HG03439 (cell line): ENCODE results near the gene GUCY1A1.

Source experiments
- ATAC-seq: cut with Tn5 transposase; IDR thresholded peaks from one replicate; pipeline ENCODE4 v1.9.1; 2021; ENCODE audit warnings: mild to moderate bottlenecking, moderate library complexity; ENCODE audit not compliant: unreplicated experiment

GUCY1A1 gene

DNA sequence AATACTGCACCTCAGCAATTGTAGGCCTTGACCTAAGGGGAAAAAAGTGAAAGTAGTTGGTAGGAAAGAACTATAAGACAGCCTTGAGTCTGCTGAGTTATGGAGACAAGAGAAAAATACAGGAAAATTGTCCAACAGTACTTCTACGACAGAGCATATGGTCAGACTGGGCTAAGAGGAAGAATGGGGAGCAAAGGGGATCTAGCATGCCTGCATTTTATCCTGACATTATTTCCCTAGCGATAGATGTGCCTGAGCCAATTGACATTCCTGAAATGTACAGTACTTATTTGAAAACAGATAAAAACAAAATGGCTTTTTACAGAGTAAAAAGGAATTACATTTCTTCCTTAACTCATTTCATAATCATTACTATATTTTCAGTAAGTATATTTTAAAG, 22.2 kb downstream of the GUCY1A1 start:
- ATAC-seq, result no peak

DNA sequence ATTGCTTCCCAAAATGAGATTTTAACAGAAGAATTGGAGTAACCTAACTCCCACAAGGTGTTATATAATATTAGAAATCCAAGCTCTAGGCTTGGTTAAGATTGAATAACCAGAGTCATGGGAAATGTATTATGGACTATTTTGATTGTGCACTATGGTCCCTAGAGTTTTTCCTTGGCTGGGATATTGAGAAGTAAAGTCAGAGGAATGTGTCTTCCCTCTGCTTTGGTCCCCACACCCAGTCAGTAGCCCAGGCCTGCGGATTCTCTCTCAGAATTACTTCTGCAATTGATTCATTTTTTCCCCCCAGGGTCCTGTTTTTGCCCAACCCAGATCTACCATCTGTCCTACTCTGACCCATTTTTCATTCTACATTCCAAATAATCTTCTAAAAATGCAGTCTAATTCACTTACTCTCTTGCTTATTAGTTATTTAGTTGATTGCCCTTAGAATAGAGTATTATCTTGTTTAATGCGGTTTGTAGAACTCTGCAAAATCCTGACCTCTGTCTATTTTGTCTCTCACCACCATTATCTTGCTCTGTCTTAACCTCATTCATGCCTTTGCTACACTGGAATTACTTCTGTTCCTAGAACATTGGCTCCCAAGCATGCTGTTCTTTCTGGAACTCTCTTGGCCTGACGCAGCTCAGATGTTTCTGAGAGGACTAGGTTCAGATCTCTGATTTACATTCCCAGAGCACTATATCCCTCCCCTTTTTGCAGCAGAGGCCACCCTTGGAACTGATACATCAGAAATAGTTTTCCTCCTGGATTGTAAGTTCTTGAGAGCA, 23.6 kb downstream of the GUCY1A1 start:
- no peak for ATAC-seq

GRCh38 chr4:155692361-155692760, 25.7 kb downstream of the GUCY1A1 start:
- ATAC-seq, result no peak

GRCh38 chr4:155693015-155693663, 26.5 kb downstream of the GUCY1A1 start:
- ATAC-seq, result no peak

GRCh38 chr4:155694100-155694785, 27.6 kb downstream of the GUCY1A1 start:
- no peak for ATAC-seq

DNA sequence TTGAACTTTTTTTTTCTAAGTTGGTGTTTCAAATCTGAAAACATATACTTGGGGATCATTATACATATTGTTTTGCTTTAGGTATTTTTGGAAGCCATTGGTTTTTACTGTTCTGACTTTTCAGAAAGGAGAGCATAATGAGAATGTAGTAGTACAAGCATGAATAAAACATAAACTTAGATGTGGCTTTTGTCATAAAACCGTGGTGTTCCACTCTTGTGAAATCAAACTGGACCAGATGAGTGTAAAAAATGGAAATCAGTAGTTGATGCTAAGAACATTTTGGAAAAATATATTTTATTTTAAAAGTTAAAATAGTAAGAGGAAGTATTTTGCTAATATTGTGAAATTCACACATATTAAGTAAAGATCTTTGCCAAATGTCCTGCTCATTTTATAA, 29.6 kb downstream of the GUCY1A1 start:
- ATAC-seq, result no peak

DNA sequence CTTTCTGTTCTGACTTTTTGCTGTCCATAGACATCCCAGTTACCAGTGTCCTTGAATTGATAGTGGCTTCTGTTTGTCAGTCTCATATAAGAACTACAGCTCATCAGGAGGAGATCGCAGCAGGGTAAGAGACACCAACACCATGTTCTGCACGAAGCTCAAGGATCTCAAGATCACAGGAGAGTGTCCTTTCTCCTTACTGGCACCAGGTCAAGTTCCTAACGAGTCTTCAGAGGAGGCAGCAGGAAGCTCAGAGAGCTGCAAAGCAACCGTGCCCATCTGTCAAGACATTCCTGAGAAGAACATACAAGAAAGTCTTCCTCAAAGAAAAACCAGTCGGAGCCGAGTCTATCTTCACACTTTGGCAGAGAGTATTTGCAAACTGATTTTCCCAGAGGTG, 30.1 kb downstream of the GUCY1A1 start:
- no peak for ATAC-seq

- ATAC-seq, result no peak
These were observed 35.2 kb downstream of the GUCY1A1 start for GRCh38 chr4:155701827-155702226.

DNA sequence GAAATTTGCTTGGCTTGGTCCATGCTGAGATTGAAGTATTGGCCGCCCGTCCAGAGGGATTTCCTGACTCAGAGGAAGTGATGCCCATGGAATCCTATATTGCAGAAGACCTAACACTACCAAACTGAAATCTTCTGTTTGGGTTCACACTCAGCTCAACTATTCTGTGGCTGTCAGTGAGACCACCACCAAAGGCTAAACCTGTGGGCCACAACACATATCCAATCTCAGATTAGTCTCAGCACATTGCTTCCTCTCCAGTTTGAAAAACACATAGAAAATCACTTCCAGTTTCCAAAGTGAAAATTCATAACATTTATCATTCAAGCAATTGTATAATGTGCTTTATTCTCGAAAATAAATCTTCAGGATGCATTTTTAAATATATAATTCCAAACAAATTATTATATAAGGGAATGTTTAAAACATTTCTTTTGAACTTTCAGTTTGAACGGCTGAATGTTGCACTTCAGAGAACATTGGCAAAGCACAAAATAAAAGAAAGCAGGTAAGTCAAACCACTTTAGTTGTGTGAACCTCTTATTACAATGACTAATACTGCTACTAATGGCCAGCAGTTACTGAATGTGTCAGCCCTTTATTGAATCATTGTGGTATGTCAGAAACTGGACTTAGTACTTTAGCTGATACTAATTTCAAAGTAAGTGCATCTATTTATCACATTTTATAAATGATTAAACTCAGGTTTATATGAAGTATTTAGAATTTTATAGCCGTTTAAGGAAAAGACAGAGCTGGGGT, 37.0 kb downstream of the GUCY1A1 start:
- ATAC-seq, result peak; percentile 72

DNA sequence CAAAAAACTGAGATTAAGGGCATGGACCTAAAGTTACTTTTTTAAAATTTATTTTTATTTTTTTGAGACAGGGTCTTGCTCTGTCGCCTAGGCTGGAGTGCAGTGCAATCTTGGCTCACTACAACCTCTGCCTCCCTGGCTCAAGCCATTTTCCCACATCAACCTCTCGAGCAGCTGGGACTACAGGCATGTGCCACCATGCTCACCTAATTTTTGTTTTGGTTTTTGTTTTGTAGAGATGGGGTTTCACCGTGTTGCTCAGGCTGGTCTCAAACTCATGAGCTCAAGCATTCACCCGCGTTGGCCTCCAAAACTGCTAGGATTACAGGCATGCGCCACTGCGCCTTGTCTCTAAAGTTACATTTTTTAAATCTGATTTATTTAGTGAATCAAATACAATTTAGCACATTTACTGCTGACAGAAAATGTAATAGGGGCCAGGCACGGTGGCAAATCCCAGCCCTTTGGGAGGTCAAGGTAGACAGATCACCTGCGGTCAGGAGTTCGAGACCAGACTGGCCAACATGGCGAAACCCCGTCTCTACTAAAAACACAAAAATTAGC, 38.3 kb downstream of the GUCY1A1 start:
- ATAC-seq, result no peak

DNA sequence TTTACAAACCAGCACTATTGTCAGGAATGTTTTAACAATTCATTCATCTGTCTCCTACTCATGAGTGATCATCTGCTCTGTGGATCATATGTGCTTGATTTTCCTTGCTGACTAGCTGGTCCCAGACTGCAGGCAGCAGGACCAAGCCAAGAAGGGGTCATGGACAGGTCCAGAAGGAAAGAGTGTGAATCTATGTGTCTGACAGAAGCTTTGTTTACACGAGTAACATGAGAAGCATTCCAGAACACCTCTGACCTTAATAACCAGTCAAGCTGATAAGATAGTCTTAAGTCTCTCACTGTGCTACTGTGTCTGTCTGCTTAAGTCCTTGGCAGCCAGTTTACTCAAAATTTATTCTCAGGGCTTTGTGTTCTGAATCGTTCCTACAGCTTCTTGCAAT, 39.0 kb downstream of the GUCY1A1 start:
- no peak for ATAC-seq

GRCh38 chr4:155706147-155706546, 39.5 kb downstream of the GUCY1A1 start:
- no peak for ATAC-seq

DNA sequence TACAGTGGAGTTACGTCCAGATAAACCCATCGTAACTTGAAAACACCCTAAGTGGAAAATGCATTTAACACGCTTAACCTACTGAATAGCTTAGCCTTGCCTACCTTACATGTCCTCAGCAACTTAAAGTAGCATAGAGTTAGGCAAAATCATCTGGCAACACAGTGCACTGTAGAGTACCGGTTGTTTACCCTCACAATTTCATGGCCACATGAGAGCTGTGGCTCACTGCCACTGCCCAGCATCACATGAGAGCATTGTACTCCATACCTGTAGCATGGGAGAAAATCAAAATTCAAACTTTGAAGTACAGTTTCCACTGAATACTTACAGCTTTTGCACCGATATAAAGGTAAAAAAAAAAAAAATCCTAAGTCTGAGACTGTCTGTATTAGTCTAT, 40.6 kb downstream of the GUCY1A1 start:
- no peak for ATAC-seq

GRCh38 chr4:155708782-155709181, 42.1 kb downstream of the GUCY1A1 start:
- no peak for ATAC-seq

- ATAC-seq, result no peak
These were observed 43.3 kb downstream of the GUCY1A1 start for GRCh38 chr4:155709918-155710317.

DNA sequence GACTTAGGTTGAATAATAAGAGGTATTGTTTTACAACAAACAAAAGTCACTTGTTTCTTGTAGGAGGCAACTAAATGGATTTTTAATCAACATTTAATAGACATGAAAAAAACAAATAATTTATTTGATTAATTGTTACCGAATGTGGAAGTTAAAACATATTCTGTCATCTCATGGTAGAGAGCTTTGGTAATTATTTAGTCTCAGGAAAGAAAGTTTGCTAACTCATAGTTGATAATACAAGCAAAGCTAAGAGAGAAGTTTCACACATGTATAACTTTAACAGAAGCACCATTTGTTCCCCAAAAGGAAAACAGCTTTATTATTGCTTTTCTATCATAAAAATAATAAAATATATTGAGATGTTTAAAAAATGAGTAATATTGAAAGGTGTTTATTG, 44.9 kb downstream of the GUCY1A1 start:
- no peak for ATAC-seq

- ATAC-seq, result no peak
These were observed 46.2 kb downstream of the GUCY1A1 start for GRCh38 chr4:155712846-155713245.

DNA sequence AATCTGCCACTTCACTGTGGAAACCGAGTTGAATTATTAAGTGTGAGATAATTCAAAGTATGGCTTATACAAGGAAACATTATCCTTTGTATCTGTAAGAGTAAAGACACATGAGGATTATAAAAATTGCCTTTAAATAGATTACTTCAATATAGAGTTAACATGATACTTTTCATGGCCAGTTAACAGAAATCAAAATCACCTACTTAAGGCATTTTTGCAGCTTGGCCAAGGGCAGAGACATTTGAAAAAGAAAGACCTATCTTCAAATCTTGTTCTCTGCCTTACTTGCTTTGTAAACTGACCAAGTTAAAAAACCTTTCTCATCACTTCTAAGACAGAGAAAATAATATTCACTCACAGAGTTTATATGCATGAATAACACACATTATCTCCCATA, 47.3 kb downstream of the GUCY1A1 start:
- no peak for ATAC-seq

- no peak for ATAC-seq
These were observed 55.7 kb downstream of the GUCY1A1 start for GRCh38 chr4:155722336-155722735.

GRCh38 chr4:155722816-155723499, 56.3 kb downstream of the GUCY1A1 start:
- no peak for ATAC-seq
